B cell (primary cell): ENCODE results near the gene ITPR2.

Source experiments
- CTCF ChIP-seq: fragments of 200-600 bp; IDR thresholded peaks from one replicate; pipeline ENCODE4 v1.8.0; 2022; ENCODE audit warnings: antibody characterized with exemption, mild to moderate bottlenecking
- EZH2 ChIP-seq: IDR thresholded peaks from 2 replicates; pipeline ENCODE4 v1.6.1; 2012; ENCODE audit warnings: borderline replicate concordance, low read depth, mild to moderate bottlenecking, moderate library complexity, low read length; ENCODE audit not compliant: insufficient read depth, poor library complexity, severe bottlenecking

DNA sequence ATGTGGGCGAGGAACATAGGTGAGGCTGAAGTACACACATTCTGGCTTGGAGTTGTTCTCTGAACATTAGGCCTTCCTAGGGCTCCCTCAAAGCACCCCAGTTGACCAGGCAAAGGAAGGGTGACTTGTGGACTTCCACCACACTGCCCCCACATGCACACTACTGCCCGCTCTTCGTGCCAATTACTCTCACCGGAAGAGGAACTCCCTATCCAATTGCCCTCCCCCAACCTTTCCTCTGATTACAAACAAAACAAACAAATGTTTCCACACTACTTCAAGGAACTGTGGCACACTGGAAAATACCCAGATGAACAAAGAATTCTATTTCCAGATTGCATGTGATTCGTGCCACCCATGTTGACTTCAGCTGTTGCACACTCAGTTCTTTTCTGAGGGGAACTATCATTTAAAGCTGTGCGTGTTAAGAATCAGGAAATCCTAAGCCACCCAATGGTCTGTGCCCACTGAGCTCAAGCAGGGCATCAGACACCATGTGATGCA, 498.3 kb downstream of the ITPR2 start:
- TF ChIP-seq CTCF: no peak
- TF ChIP-seq EZH2: no peak
